SK-MEL-5 (cell line): Measurements from ENCODE around the gene OR10G3. TPM values are rescaled to one million over a fixed set of nuclear protein-coding genes. Genes with fewer than 3 reads are reported as not detected.
"Not testable (repeated sequence)": the region's sequence is repeated elsewhere in the genome, so short reads cannot be mapped to it uniquely, and the experiment has no call there.

Experiments used
- DNase-seq: peaks from one replicate; pipeline ENCODE4 v3.0.0-alpha.2; 2016; ENCODE audit warnings: low read depth, low spot score
- in situ Hi-C: cut with HindIII; loops from 2 replicates; pipeline ENCODE4 v1.10.0; 2016; ENCODE audit warnings: low sequenced_read_pairs, high pct_unique_total_duplicates, low pct_unique_long_range_greater_than_20kb
- polyA plus RNA-seq, 2 experiments: library from polyadenylated mRNA; depleted of rRNA; stranded (reverse); fragments of >200 nt; gene quantifications; 2 replicates each; pipeline ENCODE4 v1.2.3, GENCODE V29; 2015
- total RNA-seq: library from RNA; depleted of rRNA; stranded (reverse); fragments of >200 nt; shearing (Covaris generic); gene quantifications from 2 replicates; pipeline ENCODE4 v1.2.3, GENCODE V29; 2014; rRNA removed

OR10G3 gene
- not detected in 2 replicates for total RNA-seq
- polyA plus RNA-seq (2015; cell fraction: cytosol; rRNA removed) = not detected in 2 replicates
- polyA plus RNA-seq (2015; cell fraction: nucleus; rRNA removed) = not detected in 2 replicates

- in situ Hi-C loops = no loop called here
- DNase-seq = no peak
Measured at GRCh38 chr14:21579976-21580375, at the start of gene OR10G3. TSS of gene OR10G3 (minus strand) at chr14:21580076. CDS start at chr14:21570744, 9,332 bp downstream.

DNA sequence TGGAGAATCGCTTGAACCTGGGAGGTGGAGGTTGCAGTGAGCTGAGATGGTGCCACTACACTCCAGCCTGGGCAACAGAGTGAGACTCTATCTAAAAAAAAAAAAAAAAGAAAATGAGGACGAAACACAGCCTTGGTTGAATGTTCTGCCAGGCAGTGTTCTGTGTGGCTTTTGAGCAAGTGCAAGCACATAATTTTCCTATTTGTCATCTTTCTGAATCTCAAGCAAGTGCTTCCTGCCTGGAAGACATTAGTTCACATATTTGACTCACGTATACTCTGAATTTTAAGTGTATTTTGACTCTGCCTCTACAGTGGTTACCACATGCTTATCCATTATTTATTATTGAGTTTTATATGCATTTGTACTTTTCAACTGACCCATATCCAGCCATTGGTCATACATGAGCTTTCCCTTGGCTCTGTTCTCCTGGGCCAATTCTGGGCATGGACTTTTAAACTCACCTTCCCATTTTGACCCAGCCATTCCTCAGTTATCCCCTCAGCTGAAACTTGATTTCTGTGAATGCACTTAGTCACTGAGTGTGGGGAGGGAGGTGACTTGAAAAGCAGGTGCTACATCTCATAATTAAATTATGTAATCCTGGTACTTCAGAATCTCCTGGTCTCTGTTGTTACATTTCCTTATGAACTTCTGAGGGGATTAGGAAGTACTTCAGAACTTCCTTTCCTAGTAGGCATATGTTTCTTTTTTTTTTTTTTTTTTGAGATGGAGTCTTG lies 46.8 kb upstream of the OR10G3 start:
- in situ Hi-C loops = no loop called here
- DNase-seq = no peak

DNA sequence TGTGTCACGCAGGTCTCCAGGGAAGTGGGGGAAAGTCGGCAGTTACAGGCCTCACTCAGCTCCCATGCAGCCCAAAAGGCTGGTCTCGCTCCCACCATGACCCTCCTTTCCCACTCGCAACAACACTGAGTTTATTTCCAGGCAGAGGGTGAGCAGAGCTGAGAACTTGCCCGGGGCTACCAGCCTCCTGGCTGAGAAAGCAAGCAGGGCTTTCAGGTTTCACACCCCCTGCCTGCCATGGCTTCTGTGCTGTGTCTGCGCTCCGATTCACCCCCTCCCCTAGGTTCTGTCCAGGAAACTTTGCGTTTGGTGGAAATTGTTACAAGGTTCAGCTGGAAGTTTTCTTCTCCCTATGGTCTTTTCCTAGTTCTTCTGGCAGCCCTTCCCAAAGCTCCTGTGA lies 37.7 kb upstream of the OR10G3 start:
- in situ Hi-C loops = no loop called here
- DNase-seq = no peak

DNA sequence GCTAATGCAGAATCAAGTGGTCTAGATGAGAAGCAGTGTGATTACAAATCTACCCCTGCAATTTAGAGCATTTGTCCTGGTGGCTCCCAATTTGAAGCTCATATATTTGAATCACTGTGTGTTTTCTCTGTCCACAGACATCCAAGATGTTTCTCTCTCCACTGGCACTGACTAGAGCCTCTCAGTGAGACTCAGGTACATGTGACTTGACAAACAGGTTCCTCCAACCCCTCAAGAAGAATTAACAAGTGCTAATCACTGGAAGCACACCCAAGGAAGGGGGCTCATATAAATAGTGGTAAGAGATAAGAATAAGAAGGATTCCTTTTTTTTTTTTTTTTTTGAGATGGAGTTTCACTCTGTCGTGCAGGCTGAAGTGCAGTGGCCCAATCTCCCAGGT lies 34.4 kb upstream of the OR10G3 start:
- in situ Hi-C loops = no loop called here
- no peak for DNase-seq

GRCh38 chr14:21612324-21612723 lies 32.4 kb upstream of the OR10G3 start:
- in situ Hi-C loops = no loop called here
- peak; percentile 8 for DNase-seq

- in situ Hi-C loops, DNase-seq: not testable (repeated sequence)
Measured at GRCh38 chr14:21602181-21602580, 22.3 kb upstream of the OR10G3 start.

GRCh38 chr14:21589317-21589716 lies 9.4 kb upstream of the OR10G3 start:
- DNase-seq = no peak
- in situ Hi-C loops = no loop called here

GRCh38 chr14:21575661-21576060 lies 4.2 kb downstream of the OR10G3 start:
- in situ Hi-C loops = no loop called here
- no peak for DNase-seq

- in situ Hi-C loops = no loop called here
- DNase-seq = no peak
Measured at GRCh38 chr14:21572604-21573003, 7.3 kb downstream of the OR10G3 start.

- no peak for DNase-seq
- in situ Hi-C loops = no loop called here
Measured at GRCh38 chr14:21558703-21559170, 21.1 kb downstream of the OR10G3 start.

DNA sequence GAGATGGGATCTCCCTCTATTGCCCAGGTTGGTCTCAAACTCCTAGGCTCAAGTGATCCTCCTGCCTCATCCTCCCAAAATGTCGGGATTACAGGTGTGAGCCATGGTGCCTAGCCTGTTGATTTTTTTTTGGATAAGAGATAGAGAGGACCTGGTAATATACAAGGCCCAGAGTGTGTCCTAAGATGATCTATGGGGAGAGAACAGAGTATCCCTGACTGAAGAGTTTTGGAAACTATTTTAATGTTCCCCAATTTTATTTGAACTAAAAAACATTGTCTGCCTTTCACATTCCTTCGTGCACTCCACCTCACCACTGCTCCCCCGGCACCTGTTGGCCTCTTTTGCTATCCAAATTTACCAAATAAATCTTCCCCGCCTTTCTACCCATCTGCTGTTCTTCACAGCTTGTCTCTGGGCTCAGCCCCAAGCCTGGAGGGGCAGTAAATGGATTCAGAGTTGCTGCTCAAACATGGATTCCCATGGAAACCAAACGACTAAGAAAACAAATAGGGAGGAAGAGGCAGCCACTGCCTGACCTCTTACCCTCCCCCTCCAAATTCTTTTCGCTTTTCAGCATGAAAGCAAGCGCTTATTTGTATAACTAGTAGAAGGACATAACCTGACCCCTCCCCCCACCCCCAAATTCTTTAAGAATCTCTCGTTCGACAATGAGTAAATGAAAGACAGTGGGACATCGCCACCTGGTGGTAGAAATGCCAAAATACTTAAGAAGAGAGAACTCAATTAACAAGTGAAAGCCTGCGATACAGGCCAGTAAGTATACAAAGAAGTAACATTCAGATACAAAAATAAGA lies 22.6 kb downstream of the OR10G3 start:
- in situ Hi-C loops = no loop called here
- peak; percentile 87 for DNase-seq

GRCh38 chr14:21556378-21557083 lies 23.3 kb downstream of the OR10G3 start:
- no peak for DNase-seq
- in situ Hi-C loops = no loop called here

DNA sequence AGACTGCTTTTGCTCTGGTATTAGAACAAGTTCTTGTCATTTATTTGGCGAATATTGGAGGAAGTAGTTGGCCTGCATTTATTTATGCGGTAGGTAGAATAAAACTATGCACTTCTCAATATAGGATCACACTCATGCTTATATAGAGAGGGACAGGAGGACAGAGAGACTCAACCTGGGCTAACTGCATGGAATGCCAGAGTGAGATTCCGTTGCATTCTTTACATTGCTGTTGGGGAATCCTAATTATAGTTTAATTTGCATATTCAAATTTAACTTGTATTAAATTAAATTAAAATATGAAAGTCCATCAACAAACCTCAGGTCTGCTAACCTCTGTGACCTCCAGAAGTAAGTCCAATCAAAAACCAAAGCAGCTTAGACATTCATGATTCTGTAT lies 26.6 kb downstream of the OR10G3 start:
- in situ Hi-C loops = no loop called here
- DNase-seq = no peak

DNA sequence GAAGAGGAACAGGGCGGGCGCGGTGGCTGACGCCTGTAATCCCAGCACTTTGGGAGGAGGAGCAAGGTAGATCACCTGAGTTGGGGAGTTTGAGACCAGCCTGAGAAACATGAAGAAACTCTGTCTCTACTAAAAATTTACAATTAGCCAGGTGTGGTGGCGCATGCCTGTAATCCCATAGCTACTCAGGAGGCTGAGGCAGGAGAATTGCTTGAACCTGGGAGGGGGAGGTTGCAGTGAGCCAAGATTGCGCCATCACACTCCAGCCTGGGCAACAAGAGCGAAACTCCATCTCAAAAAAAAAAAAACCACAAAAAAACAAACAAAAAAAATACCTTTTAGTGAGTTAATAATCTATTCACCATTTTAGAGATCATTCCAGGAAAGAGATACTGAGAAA lies 35.3 kb downstream of the OR10G3 start:
- in situ Hi-C loops, DNase-seq: not testable (repeated sequence)

- in situ Hi-C loops = no loop called here
- DNase-seq = no peak
Measured at GRCh38 chr14:21543963-21544362, 35.9 kb downstream of the OR10G3 start.

DNA sequence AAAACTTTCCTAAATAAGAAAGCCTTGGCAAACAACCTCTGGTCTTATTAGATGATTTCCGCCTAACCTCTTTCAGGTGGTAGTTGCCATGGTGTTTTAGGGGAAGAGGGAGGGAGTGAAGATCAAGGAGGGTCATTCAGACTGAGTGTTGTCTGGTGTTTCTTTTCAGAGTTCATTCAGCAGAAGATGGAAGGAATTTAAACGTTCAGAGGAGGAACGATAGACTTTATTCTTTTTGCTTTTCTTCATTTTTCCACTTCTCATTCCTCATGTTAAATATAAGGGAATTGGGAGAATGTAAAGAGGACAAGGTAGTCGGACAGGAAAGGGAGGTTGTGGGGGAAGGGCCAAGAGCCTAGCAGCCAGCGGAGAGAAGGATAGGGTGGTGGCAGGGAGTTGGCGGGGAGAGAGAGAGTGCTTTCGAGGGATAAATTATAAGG lies 36.3 kb downstream of the OR10G3 start:
- no peak for DNase-seq
- in situ Hi-C loops = no loop called here

GRCh38 chr14:21541413-21542074 lies 38.3 kb downstream of the OR10G3 start:
- in situ Hi-C loops = no loop called here
- DNase-seq = no peak
